ENCODE results near the gene FKBP3.

DNA sequence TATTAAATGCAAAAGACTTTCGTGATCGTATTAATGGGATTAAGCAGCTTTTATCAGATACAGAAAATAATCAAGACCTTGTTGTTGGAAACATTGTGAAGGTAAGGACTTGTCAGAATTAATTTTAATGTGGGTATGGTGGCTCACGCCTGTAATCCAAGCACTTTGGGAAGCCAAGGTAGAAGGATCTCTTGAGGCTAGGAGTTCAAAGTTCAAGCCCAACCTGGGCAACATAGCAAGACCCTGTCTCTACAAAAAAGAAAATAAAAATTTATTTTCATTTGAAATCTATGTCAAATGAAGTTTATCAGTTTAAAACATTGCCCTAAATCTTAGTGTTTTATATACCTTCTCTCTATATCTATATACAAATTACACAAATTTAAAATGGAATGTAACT is 67.6 kb downstream of the FKBP3 start:
- TF ChIP-seq POLR2A (IDR thresholded peaks at IDR 0.05), result no peak
- TF ChIP-seq, protein P1, sequence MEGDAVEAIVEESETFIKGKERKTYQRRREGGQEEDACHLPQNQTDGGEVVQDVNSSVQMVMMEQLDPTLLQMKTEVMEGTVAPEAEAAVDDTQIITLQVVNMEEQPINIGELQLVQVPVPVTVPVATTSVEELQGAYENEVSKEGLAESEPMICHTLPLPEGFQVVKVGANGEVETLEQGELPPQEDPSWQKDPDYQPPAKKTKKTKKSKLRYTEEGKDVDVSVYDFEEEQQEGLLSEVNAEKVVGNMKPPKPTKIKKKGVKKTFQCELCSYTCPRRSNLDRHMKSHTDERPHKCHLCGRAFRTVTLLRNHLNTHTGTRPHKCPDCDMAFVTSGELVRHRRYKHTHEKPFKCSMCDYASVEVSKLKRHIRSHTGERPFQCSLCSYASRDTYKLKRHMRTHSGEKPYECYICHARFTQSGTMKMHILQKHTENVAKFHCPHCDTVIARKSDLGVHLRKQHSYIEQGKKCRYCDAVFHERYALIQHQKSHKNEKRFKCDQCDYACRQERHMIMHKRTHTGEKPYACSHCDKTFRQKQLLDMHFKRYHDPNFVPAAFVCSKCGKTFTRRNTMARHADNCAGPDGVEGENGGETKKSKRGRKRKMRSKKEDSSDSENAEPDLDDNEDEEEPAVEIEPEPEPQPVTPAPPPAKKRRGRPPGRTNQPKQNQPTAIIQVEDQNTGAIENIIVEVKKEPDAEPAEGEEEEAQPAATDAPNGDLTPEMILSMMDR (IDR thresholded peaks at IDR 0.05), result no peak
